Mesodermal cell (in vitro differentiated cells): ENCODE measurements around the gene RAX.
"Not testable (repeated sequence)": the region's sequence is repeated elsewhere in the genome, so short reads cannot be mapped to it uniquely, and the experiment has no call there.

Source experiments
- H3K27ac ChIP-seq: 2 replicates; pipeline ENCODE4 v1.7.0; 2013; ENCODE audit warnings: mild to moderate bottlenecking, low read depth, low read length, moderate library complexity; ENCODE audit not compliant: severe bottlenecking
- H3K36me3 ChIP-seq: 2 replicates; pipeline ENCODE4 v1.7.1; 2013; ENCODE audit warnings: mild to moderate bottlenecking, low read length, moderate library complexity; ENCODE audit not compliant: control insufficient read depth, insufficient read depth
- H3K4me1 ChIP-seq: one replicate; pipeline ENCODE4 v1.7.1; 2013; ENCODE audit warnings: mild to moderate bottlenecking, low read length; ENCODE audit not compliant: insufficient read depth, control insufficient read depth, poor library complexity, severe bottlenecking
- H3K4me3 ChIP-seq: 2 replicates; pipeline ENCODE4 v1.7.0; 2013; ENCODE audit warnings: low read length, control low read depth, mild to moderate bottlenecking; ENCODE audit not compliant: insufficient read depth, poor library complexity, severe bottlenecking; ENCODE audit errors: extremely low read depth
- H3K9me3 ChIP-seq: 2 replicates; pipeline ENCODE4 v1.7.1; 2013; ENCODE audit warnings: mild to moderate bottlenecking, low read length, moderate library complexity; ENCODE audit not compliant: control insufficient read depth
- WGBS, 2 experiments: methylation state at CpG; one replicate each; pipeline ENCODE4 v1.1.5; 2013; ENCODE audit warnings: missing lambda C conversion rate in 2 of 2; ENCODE audit not compliant: insufficient coverage in 2 of 2; 5-methylcytosine and 5-hydroxymethylcytosine counted together

Gene RAX

GRCh38 chr18:59266459-59266858 lies 6.8 kb downstream of the RAX start:
- Histone ChIP-seq H3K27ac (no peak overlapping the region), H3K9me3 (no peaks in the 10 kb centered on the region), H3K4me3 (no peak overlapping the region), H3K36me3 (no peaks in the 10 kb centered on the region), H3K4me1 (peaks cover 5% of the 10 kb centered on the region)
- no CpG with 5 or more reads among the region's 1 CpG for WGBS, 2 experiments

- H3K9me3 ChIP-seq: no peaks in the 10 kb centered on the region
- H3K36me3 ChIP-seq: no peaks in the 10 kb centered on the region
- WGBS, 2 experiments: 24 to 29% methylated on average over 10 of the region's 12 CpGs
- peaks cover 5% of the 10 kb centered on the region for H3K4me1 ChIP-seq
- H3K4me3 ChIP-seq: no peak overlapping the region
- no peak overlapping the region for H3K27ac ChIP-seq
These were observed 7.3 kb downstream of the RAX start for GRCh38 chr18:59265974-59266369.

GRCh38 chr18:59265246-59265973 lies 7.8 kb downstream of the RAX start:
- Histone ChIP-seq H3K4me3 (peak overlapping the region; percentile 11), H3K9me3 (no peaks in the 10 kb centered on the region), H3K27ac (no peak overlapping the region), H3K36me3 (no peaks in the 10 kb centered on the region), H3K4me1 (peaks cover 5% of the 10 kb centered on the region)
- 4 to 5% methylated on average over 20 to 27 of the region's 38 CpGs for WGBS, 2 experiments

- 7% methylated on average over 32 to 35 of the region's 41 CpGs for WGBS, 2 experiments
- peaks cover 5% of the 10 kb centered on the region for H3K4me1 ChIP-seq
- H3K27ac ChIP-seq: no peak overlapping the region
- no peaks in the 10 kb centered on the region for H3K36me3 ChIP-seq
- no peak overlapping the region for H3K4me3 ChIP-seq
- no peaks in the 10 kb centered on the region for H3K9me3 ChIP-seq
These were observed 8.5 kb downstream of the RAX start for GRCh38 chr18:59264651-59265245.

GRCh38 chr18:59264121-59264571 lies 9.1 kb downstream of the RAX start:
- Histone ChIP-seq H3K27ac (no peak overlapping the region), H3K36me3 (no peaks in the 10 kb centered on the region), H3K4me3 (no peak overlapping the region), H3K4me1 (peaks cover 5% of the 10 kb centered on the region), H3K9me3 (no peaks in the 10 kb centered on the region)
- 0 to 2% methylated on average over 9 to 10 of the region's 17 CpGs for WGBS, 2 experiments

GRCh38 chr18:59263661-59264060 lies 9.6 kb downstream of the RAX start:
- peaks cover 5% of the 10 kb centered on the region for H3K4me1 ChIP-seq
- 11 to 12% methylated on average over 6 to 13 of the region's 16 CpGs for WGBS, 2 experiments
- no peak overlapping the region for H3K27ac ChIP-seq
- no peaks in the 10 kb centered on the region for H3K36me3 ChIP-seq
- H3K4me3 ChIP-seq: no peak overlapping the region
- no peaks in the 10 kb centered on the region for H3K9me3 ChIP-seq

GRCh38 chr18:59262243-59262642 lies 11.0 kb downstream of the RAX start:
- not testable (repeated sequence) for H3K27ac ChIP-seq, H3K36me3 ChIP-seq, H3K4me1 ChIP-seq, H3K4me3 ChIP-seq, H3K9me3 ChIP-seq
- WGBS, 2 experiments: no CpG with 5 or more reads among the region's 2 CpGs

GRCh38 chr18:59261842-59262241 lies 11.4 kb downstream of the RAX start:
- H3K9me3 ChIP-seq, H3K27ac ChIP-seq, H3K4me1 ChIP-seq, H3K4me3 ChIP-seq, H3K36me3 ChIP-seq: not testable (repeated sequence)
- WGBS, 2 experiments: no CpG with 5 or more reads among the region's 3 CpGs

- H3K4me1 ChIP-seq, H3K36me3 ChIP-seq, H3K27ac ChIP-seq, H3K4me3 ChIP-seq, H3K9me3 ChIP-seq: not testable (repeated sequence)
- 96% methylated on average over 5 of the region's 30 CpGs; no CpG with 5 or more reads in 1 of the 2 experiments for WGBS, 2 experiments
These were observed 17.8 kb downstream of the RAX start for GRCh38 chr18:59255491-59255890.

- no peak overlapping the region for H3K27ac ChIP-seq
- no peak overlapping the region for H3K4me3 ChIP-seq
- H3K36me3 ChIP-seq: no peaks in the 10 kb centered on the region
- no peaks in the 10 kb centered on the region for H3K9me3 ChIP-seq
- no peaks in the 10 kb centered on the region for H3K4me1 ChIP-seq
- WGBS, 2 experiments: 0 to 3% methylated on average over 3 of the region's 5 CpGs
These were observed 24.0 kb downstream of the RAX start for GRCh38 chr18:59249199-59249774.

- no peak overlapping the region for H3K27ac ChIP-seq
These were observed 26.5 kb downstream of the RAX start for GRCh38 chr18:59246796-59247195.

More at GRCh38 chr18:59246796-59247195, 26.5 kb downstream of the RAX start:
- H3K4me1 ChIP-seq: no peaks in the 10 kb centered on the region
- 41 to 48% methylated on average over 3 to 4 of the region's 4 CpGs for WGBS, 2 experiments
- H3K4me3 ChIP-seq: no peak overlapping the region
- H3K9me3 ChIP-seq: no peaks in the 10 kb centered on the region
- H3K36me3 ChIP-seq: no peaks in the 10 kb centered on the region
